RPMI7951 (cell line): ENCODE data around the gene ZNF735. TPM values are rescaled to one million over a fixed set of nuclear protein-coding genes. Genes with fewer than 3 reads are reported as not detected.
"Not testable (repeated sequence)": the region's sequence is repeated elsewhere in the genome, so short reads cannot be mapped to it uniquely, and the experiment has no call there.

ENCODE experiments used
- DNase-seq: peaks from one replicate; pipeline ENCODE4 v3.0.0-alpha.2; 2012; ENCODE audit warnings: low read depth
- total RNA-seq: library from RNA; depleted of rRNA; stranded (reverse); fragments of >200 nt; shearing (Covaris generic); gene quantifications from 2 replicates; pipeline ENCODE4 v1.2.3, GENCODE V29; 2014; rRNA removed

Gene ZNF735
- not detected in 2 replicates for total RNA-seq

- no peak for DNase-seq
These were observed at the start of gene ZNF735 for GRCh38 chr7:64206903-64207302. Gene ZNF735 (plus strand): TSS chr7:64207203. CDS start chr7:64207203, 0 bp downstream.

- DNase-seq = not testable (repeated sequence)
These were observed 36.0 kb upstream of the ZNF735 start for GRCh38 chr7:64170974-64171373.

GRCh38 chr7:64174328-64174727, 32.7 kb upstream of the ZNF735 start:
- DNase-seq = no peak

GRCh38 chr7:64174941-64175340, 32.1 kb upstream of the ZNF735 start:
- no peak for DNase-seq

- peak; percentile 9 for DNase-seq
These were observed 26.0 kb upstream of the ZNF735 start for GRCh38 chr7:64180989-64181388.

- no peak for DNase-seq
These were observed 25.4 kb upstream of the ZNF735 start for GRCh38 chr7:64181586-64181985.

- no peak for DNase-seq
These were observed 24.8 kb upstream of the ZNF735 start for GRCh38 chr7:64182036-64182790.

GRCh38 chr7:64183126-64183742, 23.8 kb upstream of the ZNF735 start:
- DNase-seq = no peak

GRCh38 chr7:64183827-64184372, 23.1 kb upstream of the ZNF735 start:
- no peak for DNase-seq

- no peak for DNase-seq
These were observed 22.6 kb upstream of the ZNF735 start for GRCh38 chr7:64184376-64184775.

- DNase-seq = no peak
These were observed 19.6 kb upstream of the ZNF735 start for GRCh38 chr7:64187408-64187807.

GRCh38 chr7:64192148-64192704, 14.8 kb upstream of the ZNF735 start:
- DNase-seq = no peak

GRCh38 chr7:64192775-64193174, 14.2 kb upstream of the ZNF735 start:
- DNase-seq = no peak

GRCh38 chr7:64219710-64220298, 12.8 kb downstream of the ZNF735 start:
- not testable (repeated sequence) for DNase-seq

GRCh38 chr7:64223366-64223765, 16.4 kb downstream of the ZNF735 start:
- no peak for DNase-seq

- DNase-seq = not testable (repeated sequence)
These were observed 21.2 kb downstream of the ZNF735 start, which contains the start of gene ZNF679 for GRCh38 chr7:64228174-64228573. Gene ZNF679 (plus strand): TSS chr7:64228474. CDS start chr7:64249118, 20,644 bp downstream.

- DNase-seq = no peak
These were observed 59.4 kb downstream of the ZNF735 start for GRCh38 chr7:64266341-64266919.

Other genes with a start within 250 kb of the ZNF735 start
- gene ZNF722, start 208.4 kb upstream of the ZNF735 start, total RNA-seq = not detected in 2 replicates
- gene ZNF727, start 161.8 kb upstream of the ZNF735 start, total RNA-seq = not detected in 2 replicates
- not detected in 2 replicates for gene ZNF679, start 21.3 kb downstream of the ZNF735 start, total RNA-seq
- gene ZNF736, start 106.8 kb downstream of the ZNF735 start, total RNA-seq = 8.2 and 8.7 TPM in 2 replicates